Large intestine (tissue), 3 donors: Measurements from ENCODE around the gene GJB3. TPM values are rescaled to one million over a fixed set of nuclear protein-coding genes. Genes with fewer than 3 reads are reported as not detected.
"Not testable (repeated sequence)": the region's sequence is repeated elsewhere in the genome, so short reads cannot be mapped to it uniquely, and the experiment has no call there.

Source experiments
- DNase-seq, 2 donors: peaks; one replicate each; pipeline versions ENCODE4 v3.0.0 to v3.0.0-alpha.2; 2013
- H3K27ac ChIP-seq: one replicate; pipeline ENCODE4 v1.5.1; 2013; ENCODE audit warnings: low read length
- H3K27me3 ChIP-seq: 2 replicates; pipeline ENCODE4 v1.6.1; 2013; ENCODE audit warnings: low read length; ENCODE audit not compliant: control insufficient read depth, insufficient read depth
- H3K36me3 ChIP-seq: 2 replicates; pipeline ENCODE4 v1.6.1; 2013; ENCODE audit warnings: low read length; ENCODE audit not compliant: control insufficient read depth, insufficient read depth
- H3K4me1 ChIP-seq: one replicate; pipeline ENCODE4 v1.6.1; 2013; ENCODE audit warnings: low read length; ENCODE audit not compliant: control insufficient read depth, insufficient read depth
- H3K4me3 ChIP-seq: one replicate; pipeline ENCODE4 v1.5.1; 2013; ENCODE audit warnings: low read length
- H3K9me3 ChIP-seq: one replicate; pipeline ENCODE4 v1.6.1; 2013; ENCODE audit warnings: mild to moderate bottlenecking, low read depth, low read length, moderate library complexity; ENCODE audit not compliant: control insufficient read depth
- WGBS: methylation state at CpG from one replicate; pipeline ENCODE4 v1.1.5; 2013; ENCODE audit warnings: low lambda C conversion rate; ENCODE audit not compliant: insufficient coverage; 5-methylcytosine and 5-hydroxymethylcytosine counted together
- polyA plus RNA-seq: library from polyadenylated mRNA; unstranded; fragments of 120-200 nt; gene quantifications from one replicate; pipeline ENCODE4 v1.2.1, GENCODE V29; 2013

The GJB3 gene
- polyA plus RNA-seq, 1 donor = 0.21 TPM

DNA sequence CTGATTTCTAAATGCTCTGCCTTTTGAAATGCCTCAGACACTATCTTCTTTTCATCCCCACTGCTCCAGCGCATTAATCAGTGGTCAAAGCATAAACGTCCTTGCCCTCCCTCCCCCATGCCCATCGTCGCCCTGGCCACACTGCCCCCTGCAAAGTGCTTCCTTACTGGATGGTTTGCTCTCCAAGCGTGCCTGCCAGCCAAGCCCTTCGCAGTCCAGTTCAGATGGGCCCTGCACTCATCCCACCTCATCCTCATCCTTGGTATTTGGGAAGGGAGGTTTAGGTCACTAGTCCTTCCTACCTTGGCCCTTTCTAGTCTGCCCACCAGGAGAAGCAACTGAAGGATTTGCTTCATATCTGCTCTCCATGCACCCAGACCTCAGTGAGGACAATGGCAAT is 14.9 kb downstream of the GJB3 start:
- Histone ChIP-seq H3K27ac (no peak overlapping the region), H3K9me3 (no peaks in the 10 kb centered on the region), H3K4me3 (no peak overlapping the region), H3K4me1 (no peaks in the 10 kb centered on the region), H3K27me3 (peaks cover 25% of the 10 kb centered on the region), H3K36me3 (no peaks in the 10 kb centered on the region)
- no peak for DNase-seq
- WGBS = no CpG with 5 or more reads among the region's 6 CpGs

DNA sequence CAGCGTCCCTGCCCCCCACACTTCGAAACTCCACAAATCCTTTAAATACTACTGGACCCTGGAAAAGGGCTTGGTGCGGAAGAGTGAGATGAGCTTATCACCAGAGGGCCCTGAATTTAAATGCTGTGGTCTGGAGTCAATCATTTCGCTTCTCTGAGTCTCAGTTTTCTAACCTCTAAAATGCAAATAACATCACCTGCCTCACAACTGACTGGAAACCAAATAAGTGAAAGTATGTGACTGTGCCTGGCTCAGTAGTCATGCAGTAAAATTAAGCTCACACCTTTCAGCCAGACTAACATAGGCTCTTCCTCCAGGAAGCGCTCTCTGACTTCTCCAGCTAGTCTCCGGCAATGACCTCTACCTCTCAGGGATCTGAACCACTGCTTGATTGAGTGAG is 16.0 kb downstream of the GJB3 start:
- Histone ChIP-seq H3K9me3 (no peaks in the 10 kb centered on the region), H3K4me1 (no peaks in the 10 kb centered on the region), H3K27me3 (peaks cover 15% of the 10 kb centered on the region), H3K36me3 (no peaks in the 10 kb centered on the region), H3K4me3 (no peak overlapping the region), H3K27ac (no peak overlapping the region)
- 100% methylated on average over 1 of the region's 6 CpGs for WGBS
- DNase-seq = no peak

DNA sequence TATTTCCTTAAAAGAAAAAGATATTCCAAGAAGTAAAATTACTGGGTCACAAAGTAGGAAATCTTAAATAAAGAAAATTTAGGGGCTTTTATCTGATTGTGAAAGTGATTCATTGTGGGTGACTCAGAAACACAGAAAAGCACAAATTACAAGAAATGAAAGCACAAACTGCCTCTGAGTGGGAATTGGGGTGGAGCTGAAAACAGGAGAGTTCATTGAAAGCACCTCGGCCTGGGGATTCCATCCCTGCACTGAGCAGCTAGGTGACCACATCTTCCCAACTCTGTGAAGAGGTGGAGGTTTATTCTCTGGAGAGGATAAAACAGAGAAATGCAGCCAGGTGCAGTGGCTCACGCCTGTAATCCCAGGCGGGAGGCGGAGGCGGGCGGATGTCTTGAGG is 19.2 kb downstream of the GJB3 start:
- Histone ChIP-seq H3K27ac (no peak overlapping the region), H3K4me1 (no peaks in the 10 kb centered on the region), H3K9me3 (no peaks in the 10 kb centered on the region), H3K27me3 (no peaks in the 10 kb centered on the region), H3K4me3 (no peak overlapping the region), H3K36me3 (no peaks in the 10 kb centered on the region)
- WGBS = no CpG with 5 or more reads among the region's 6 CpGs
- DNase-seq = no peak

- H3K4me3 ChIP-seq = no peak overlapping the region
- WGBS = 100% methylated on average over 1 of the region's 3 CpGs
- no peaks in the 10 kb centered on the region for H3K27me3 ChIP-seq
- no peak for DNase-seq
- H3K27ac ChIP-seq = no peak overlapping the region
- H3K9me3 ChIP-seq = no peaks in the 10 kb centered on the region
- H3K4me1 ChIP-seq = no peaks in the 10 kb centered on the region
- H3K36me3 ChIP-seq = no peaks in the 10 kb centered on the region
Observed at GRCh38 chr1:34803770-34804169, 22.8 kb downstream of the GJB3 start.

DNA sequence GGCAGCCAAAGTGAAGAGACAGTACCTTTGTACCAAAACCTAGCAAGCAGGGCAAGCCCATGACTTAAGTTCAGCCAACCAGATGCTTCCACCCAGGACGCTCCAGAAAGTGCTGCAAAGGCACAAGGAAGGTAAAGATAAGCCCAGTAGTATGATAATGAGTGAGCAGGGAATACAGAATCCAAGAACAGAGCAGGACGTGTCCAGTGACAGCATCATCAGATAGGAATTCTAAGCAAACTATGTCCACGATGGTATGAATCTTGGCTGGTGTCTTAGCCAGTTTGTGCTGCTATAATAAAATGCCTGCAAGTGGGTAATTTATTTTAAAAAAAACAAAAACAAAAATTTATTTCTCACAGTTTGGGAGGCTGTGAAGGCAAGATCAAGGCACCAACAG is 25.4 kb downstream of the GJB3 start:
- Histone ChIP-seq H3K4me1 (no peaks in the 10 kb centered on the region), H3K9me3 (no peaks in the 10 kb centered on the region), H3K27me3 (no peaks in the 10 kb centered on the region), H3K4me3 (no peak overlapping the region), H3K36me3 (no peaks in the 10 kb centered on the region), H3K27ac (no peak overlapping the region)
- no CpG with 5 or more reads among the region's 3 CpGs for WGBS
- DNase-seq = no peak

DNA sequence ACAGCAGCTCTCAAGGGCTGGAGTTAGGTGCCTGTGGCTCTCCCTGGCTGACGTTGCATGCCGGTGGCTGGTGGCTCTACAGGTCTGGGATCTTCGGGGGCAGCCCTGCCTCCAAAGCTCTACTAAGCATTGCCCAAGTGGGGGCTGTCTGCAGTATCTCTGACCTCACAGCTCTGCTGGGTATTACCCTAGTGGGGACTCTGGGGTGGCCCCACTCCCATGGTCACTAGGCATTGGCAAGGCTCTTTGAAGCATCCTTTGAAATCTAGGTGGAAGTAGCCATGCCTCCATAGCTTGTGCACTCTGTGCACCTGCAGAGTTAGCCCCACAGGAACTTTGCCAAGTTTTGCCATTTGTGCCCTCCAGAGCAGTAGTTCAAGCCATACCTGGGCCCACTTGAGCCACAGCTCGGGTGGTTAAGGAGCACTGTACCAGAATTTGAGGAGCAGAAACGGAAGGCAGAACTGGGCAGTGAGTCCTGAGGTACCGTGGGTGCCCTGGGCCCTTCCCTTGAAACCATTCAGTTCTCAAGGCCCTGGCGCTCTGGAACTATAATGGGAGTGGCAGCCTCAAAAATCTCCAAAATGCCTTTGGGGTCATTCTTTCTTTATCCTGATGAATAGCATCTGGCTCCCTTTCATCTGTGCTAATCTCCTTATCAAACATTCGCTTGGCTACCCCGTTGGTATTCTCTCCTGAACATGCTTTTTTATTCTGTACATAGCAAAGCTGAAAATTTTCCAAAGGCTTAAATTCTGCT is 27.2 kb downstream of the GJB3 start:
- 26% methylated on average over 2 of the region's 9 CpGs for WGBS
- no peaks in the 10 kb centered on the region for H3K36me3 ChIP-seq
- no peak for DNase-seq

GRCh38 chr1:34810781-34811180 is 29.8 kb downstream of the GJB3 start:
- H3K9me3 ChIP-seq, H3K27ac ChIP-seq, H3K4me1 ChIP-seq, H3K27me3 ChIP-seq, DNase-seq, H3K4me3 ChIP-seq, H3K36me3 ChIP-seq: not testable (repeated sequence)
- WGBS = 100% methylated on average over 3 of the region's 3 CpGs

More for the DNA sequence above, 27.2 kb downstream of the GJB3 start:
- Histone ChIP-seq H3K9me3 (no peaks in the 10 kb centered on the region), H3K27me3 (no peaks in the 10 kb centered on the region), H3K4me1 (no peaks in the 10 kb centered on the region), H3K4me3 (no peak overlapping the region), H3K27ac (no peak overlapping the region)

DNA sequence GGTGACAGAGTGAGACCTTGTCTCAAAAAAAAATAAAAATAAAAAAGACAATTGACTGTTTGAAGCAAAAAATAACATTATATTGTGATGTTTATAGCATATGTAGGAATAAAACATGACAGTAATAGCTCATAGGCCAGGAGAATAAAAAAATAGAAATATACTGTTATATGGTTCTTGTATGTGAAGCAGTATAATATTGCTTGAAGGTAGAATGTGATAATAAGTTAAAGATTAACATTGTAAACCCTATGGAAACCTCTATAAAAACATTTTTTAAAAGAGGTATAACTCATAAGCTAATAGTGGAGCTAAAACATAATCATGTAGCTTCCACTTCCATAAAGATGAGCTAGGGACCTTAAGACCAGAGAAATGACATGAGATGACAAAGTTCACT is 35.3 kb downstream of the GJB3 start:
- Histone ChIP-seq H3K4me3 (no peak overlapping the region), H3K9me3 (no peaks in the 10 kb centered on the region), H3K4me1 (peaks cover 2% of the 10 kb centered on the region), H3K36me3 (no peaks in the 10 kb centered on the region), H3K27me3 (no peaks in the 10 kb centered on the region), H3K27ac (no peak overlapping the region)
- DNase-seq = no peak

DNA sequence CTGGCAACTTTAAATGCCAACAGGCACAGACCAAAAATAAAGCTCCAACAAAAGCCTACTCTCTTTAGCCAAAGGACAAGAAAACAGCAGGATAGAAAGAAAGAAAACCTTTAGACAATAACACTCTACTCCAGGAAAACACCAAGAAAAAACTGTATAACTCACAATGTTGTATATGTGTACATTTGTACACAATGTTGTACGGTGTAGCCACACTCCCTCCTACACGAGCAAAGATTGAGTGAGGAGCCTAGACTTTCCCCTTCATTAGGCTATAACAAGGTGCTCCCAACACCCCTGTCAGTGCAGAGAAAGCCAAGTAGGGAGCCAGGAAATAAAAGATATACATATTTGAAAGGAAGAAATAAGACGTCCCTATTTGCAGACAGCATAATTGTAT is 35.8 kb downstream of the GJB3 start:
- H3K4me3 ChIP-seq = no peak overlapping the region
- H3K4me1 ChIP-seq = peaks cover 2% of the 10 kb centered on the region
- H3K27me3 ChIP-seq = no peaks in the 10 kb centered on the region
- H3K36me3 ChIP-seq = no peaks in the 10 kb centered on the region
- H3K27ac ChIP-seq = no peak overlapping the region
- no peaks in the 10 kb centered on the region for H3K9me3 ChIP-seq
- 40% methylated on average over 1 of the region's 3 CpGs for WGBS
- DNase-seq = no peak

- H3K4me1 ChIP-seq, H3K4me3 ChIP-seq, H3K27ac ChIP-seq, DNase-seq, H3K27me3 ChIP-seq, H3K36me3 ChIP-seq, H3K9me3 ChIP-seq: not testable (repeated sequence)
- 100% methylated on average over 1 of the region's 2 CpGs for WGBS
Observed at GRCh38 chr1:34818862-34819261, 37.8 kb downstream of the GJB3 start.

DNA sequence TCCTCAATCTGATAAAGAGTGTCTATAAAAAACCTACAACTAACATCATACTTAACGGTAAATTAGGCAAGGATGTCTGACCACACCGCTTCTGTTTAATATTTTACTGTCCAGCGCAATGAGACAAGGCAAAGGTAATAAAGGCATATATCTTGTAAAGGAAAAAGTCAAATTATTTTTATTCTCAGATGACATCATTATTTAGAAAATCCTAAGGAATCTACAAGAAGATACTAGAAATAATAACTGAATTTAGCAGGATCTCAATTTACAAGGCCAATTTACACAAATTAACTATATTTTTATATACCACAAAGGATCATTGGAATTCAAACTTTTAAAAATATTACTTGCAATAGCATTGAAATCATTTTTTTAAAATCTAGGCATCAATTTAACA is 41.2 kb downstream of the GJB3 start:
- no peaks in the 10 kb centered on the region for H3K9me3 ChIP-seq
- no peak overlapping the region for H3K27ac ChIP-seq
- no peaks in the 10 kb centered on the region for H3K27me3 ChIP-seq
- no peaks in the 10 kb centered on the region for H3K36me3 ChIP-seq
- no peak for DNase-seq
- H3K4me1 ChIP-seq = peaks cover 11% of the 10 kb centered on the region
- H3K4me3 ChIP-seq = no peak overlapping the region
- no CpG with 5 or more reads among the region's 3 CpGs for WGBS
